GM10248 (cell line): Measurements from ENCODE around the gene CBFA2T3.

ENCODE experiments used
- CTCF ChIA-PET: fragments of 300-600 bp; sonication (Branson Sonifier 250); formaldehyde crosslinking; extraction: SDS; loops from one replicate; lab custom pipeline; 2021; ENCODE audit warnings: antibody characterized with exemption; lab: Yijun Ruan, JAX
- POLR2A ChIA-PET: fragments of 350-650 bp; sonication (Branson Sonifier 250); formaldehyde crosslinking; extraction: SDS; loops from one replicate; lab custom pipeline; 2020; ENCODE audit warnings: antibody characterized with exemption; lab: Yijun Ruan, JAX
- DNase-seq: peaks from one replicate; pipeline ENCODE4 v3.0.0; 2012; ENCODE audit errors: extremely low spot score
- TF ChIP-seq, protein P1 (sequence below): IDR thresholded peaks from 2 replicates; pipeline ENCODE4 v1.5.1; 2012; ENCODE audit warnings: mild to moderate bottlenecking, low read depth; ENCODE audit errors: extremely low read depth, missing control alignments, control extremely low read depth

The CBFA2T3 gene

DNA sequence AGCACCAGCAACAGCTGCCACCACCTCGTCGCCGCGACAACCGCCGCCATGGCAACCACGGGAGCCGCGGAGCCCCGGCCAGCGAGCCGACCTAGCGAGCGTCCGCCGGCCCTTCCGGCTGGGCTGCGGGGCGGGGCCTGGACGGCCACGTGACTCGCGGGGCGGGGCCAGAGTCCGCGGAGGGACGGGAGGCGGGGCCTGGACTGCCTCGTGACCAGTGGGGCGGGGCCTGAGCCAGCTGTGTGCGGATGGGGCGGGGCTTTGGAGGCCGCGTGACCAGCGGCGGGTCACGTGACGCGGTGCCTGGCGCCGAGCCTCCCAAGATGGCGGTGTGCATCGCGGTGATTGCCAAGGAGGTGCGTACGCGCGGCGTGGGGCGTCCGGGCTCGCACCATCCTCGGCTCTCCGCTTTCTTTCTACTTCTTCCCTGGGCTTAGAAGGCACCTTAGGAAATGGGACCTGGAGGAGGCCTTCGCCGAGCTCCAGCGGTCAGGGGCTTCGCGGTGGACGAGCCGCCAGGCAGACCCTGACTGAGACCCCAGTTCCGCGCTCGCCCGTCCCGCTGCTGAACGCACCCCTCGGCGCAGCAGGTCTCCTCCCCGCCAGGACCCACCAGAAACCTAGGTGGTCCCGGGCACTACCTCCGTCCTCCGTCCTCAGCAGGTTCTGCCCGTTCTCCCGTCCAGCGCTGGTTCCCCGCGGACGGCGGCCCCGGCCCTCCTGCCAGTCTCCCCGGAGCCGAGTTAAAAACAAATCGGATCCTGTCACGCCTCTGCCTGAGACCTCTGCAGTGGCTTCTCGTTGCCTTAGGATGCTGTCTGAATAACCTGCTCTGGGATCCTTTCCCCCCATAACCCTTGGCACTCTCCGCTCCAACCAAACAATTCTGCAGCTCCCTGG, 119.9 kb downstream of the CBFA2T3 start, which contains the start of the genes GALNS and TRAPPC2L:
TSS of gene GALNS (minus strand) at position 120 of the 900 bp plus-strand sequence. CDS start at position 50, 70 bp downstream.
TSS of gene TRAPPC2L (plus strand) at position 300 of the 900 bp plus-strand sequence. CDS start at position 324, 24 bp downstream.
- TF ChIP-seq, protein P1, sequence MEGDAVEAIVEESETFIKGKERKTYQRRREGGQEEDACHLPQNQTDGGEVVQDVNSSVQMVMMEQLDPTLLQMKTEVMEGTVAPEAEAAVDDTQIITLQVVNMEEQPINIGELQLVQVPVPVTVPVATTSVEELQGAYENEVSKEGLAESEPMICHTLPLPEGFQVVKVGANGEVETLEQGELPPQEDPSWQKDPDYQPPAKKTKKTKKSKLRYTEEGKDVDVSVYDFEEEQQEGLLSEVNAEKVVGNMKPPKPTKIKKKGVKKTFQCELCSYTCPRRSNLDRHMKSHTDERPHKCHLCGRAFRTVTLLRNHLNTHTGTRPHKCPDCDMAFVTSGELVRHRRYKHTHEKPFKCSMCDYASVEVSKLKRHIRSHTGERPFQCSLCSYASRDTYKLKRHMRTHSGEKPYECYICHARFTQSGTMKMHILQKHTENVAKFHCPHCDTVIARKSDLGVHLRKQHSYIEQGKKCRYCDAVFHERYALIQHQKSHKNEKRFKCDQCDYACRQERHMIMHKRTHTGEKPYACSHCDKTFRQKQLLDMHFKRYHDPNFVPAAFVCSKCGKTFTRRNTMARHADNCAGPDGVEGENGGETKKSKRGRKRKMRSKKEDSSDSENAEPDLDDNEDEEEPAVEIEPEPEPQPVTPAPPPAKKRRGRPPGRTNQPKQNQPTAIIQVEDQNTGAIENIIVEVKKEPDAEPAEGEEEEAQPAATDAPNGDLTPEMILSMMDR = peak; percentile 2
- ChIA-PET CTCF (interaction anchor here (0.6 to 2.7 kb wide), 25 partner anchors 11 to 384 kb away, joined by 3 to 37 read pairs (median 4); partner anchors contain the start of genes APRT and CDT1), POLR2A (interaction anchor here (0.6 kb wide), 2 partner anchors 24 to 268 kb away, joined by 3 to 4 read pairs; no protein-coding TSS in a partner anchor)
- peak; percentile 100 for DNase-seq

DNA sequence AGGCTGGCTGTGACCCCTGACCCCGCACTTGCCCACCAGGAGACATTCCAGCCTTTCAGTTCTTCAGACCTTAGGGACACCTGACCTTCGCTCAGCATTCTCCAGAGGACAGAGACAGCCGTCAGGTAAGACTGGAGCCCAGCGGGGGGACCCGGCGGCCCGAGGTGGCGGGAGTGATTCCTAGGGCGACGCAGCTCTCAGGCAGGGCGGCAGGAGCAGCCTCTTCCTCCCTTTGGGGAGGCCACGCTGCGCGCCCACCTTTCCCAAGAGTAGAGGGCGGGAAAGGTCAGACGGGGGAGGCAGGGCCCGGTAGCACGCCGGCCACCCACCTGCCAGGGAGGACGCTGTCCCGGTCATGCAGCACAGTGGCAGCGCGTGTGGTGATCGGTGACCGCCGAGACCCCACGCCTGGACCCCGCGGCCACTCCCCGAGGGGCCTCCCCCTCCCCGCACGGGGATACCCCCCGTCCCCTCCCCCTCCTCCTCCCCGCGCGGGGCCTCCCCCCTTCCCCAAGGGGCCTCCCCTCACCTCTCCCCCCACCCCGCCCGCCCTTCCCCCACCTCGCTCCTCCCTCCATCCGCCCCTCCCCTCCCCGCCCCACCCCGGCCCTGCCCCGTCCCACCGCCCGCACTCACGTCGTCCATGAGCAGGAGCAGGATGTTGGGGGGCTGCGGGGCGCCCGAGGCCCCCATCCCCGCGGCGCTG, 120.7 kb downstream of the CBFA2T3 start:
- POLR2A ChIA-PET = interaction anchor here (0.6 kb wide), 1 partner anchor 269 kb away, joined by 4 read pairs; no protein-coding TSS in a partner anchor
- CTCF ChIA-PET = interaction anchor here (0.6 to 2.7 kb wide), 7 partner anchors 17 to 360 kb away, joined by 3 to 37 read pairs (median 5); partner anchors contain the start of gene APRT
- no peak for DNase-seq
- TF ChIP-seq, protein P1 = no peak

GRCh38 chr16:88855736-88856121, 121.3 kb downstream of the CBFA2T3 start:
- no peak for DNase-seq
- CTCF ChIA-PET = no interaction called here
- TF ChIP-seq, protein P1 = no peak
- POLR2A ChIA-PET = interaction anchor here (1.0 kb wide), 1 partner anchor 45 kb away, joined by 3 read pairs; no protein-coding TSS in a partner anchor

DNA sequence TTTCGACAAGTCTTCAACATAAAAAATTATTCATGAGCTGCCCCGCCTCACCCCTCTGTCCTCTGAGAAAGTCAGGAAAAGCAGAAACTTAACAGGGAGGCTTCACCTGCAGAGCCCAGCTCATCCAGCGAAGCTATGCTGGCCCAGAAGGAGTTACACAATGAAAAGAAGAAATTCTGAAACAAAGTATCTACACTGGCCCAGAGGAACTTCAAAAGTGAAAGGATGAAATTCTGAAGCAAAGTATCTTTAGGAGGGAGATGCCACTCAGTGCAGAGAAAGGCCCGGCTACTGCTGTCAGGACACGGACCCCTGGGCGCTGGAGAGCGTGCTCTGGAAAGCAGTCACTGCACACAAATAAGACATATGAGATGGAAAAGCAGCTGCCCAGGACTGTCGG, 121.8 kb downstream of the CBFA2T3 start:
- ChIA-PET POLR2A (interaction anchor here (0.6 to 1.0 kb wide), 2 partner anchors 44 to 83 kb away, joined by 3 to 4 read pairs; no protein-coding TSS in a partner anchor), CTCF (interaction anchor here (0.9 to 1.3 kb wide), 2 partner anchors 40 to 43 kb away, joined by 3 to 4 read pairs; partner anchors contain the start of gene APRT)
- DNase-seq = no peak
- TF ChIP-seq, protein P1 = no peak

- DNase-seq = peak; percentile 70
- ChIA-PET CTCF (interaction anchor here (0.9 to 1.8 kb wide), 4 partner anchors 11 to 42 kb away, joined by 3 to 4 read pairs (median 4); partner anchors contain the start of genes APRT and PABPN1L), POLR2A (interaction anchor here (0.6 to 1.0 kb wide), 2 partner anchors 43 to 82 kb away, joined by 3 to 4 read pairs; no protein-coding TSS in a partner anchor)
- TF ChIP-seq, protein P1 = no peak
These were observed 122.5 kb downstream of the CBFA2T3 start for GRCh38 chr16:88854306-88855111.
